Activated T-cell treated with anti-CD3 and anti-CD28 coated beads, Interleukin-2, amount 50 U/mL, for 4 hours (primary cell): ENCODE measurements around the gene CARD16. TPM values are rescaled to one million over a fixed set of nuclear protein-coding genes. Genes with fewer than 3 reads are reported as not detected.

Experiments used
- ATAC-seq, 2 donors: fragments of 200-7000 bp; cut with Tn5 transposase; one replicate each; pipeline ENCODE4 v1.10.0; 2021
- DNase-seq: peaks from one replicate; pipeline ENCODE4 v3.0.0-alpha.2; 2020
- H3K27me3 Mint-ChIP-seq: one replicate; pipeline ENCODE4 v1.8.0; 2021; ENCODE audit warnings: low read depth, mixed read lengths
- H3K36me3 Mint-ChIP-seq: one replicate; pipeline ENCODE4 v1.8.0; 2022; ENCODE audit warnings: mixed read lengths; ENCODE audit not compliant: insufficient read depth
- H3K4me1 Mint-ChIP-seq: one replicate; pipeline ENCODE4 v1.8.0; 2021; ENCODE audit warnings: low read depth, mixed read lengths
- H3K4me3 Mint-ChIP-seq: one replicate; pipeline ENCODE4 v1.8.0; 2021; ENCODE audit warnings: mild to moderate bottlenecking, moderate library complexity, mixed read lengths
- H3K9me3 Mint-ChIP-seq: one replicate; pipeline ENCODE4 v1.8.0; 2021; ENCODE audit warnings: mixed read lengths
- total RNA-seq, 3 donors: library from RNA; stranded (reverse); gene quantifications; one replicate each; pipeline ENCODE4 v1.2.1, GENCODE V29; 2021

CARD16 gene
- total RNA-seq, 3 donors from 2014 or later: 2.7 to 4.7 (median 4.3) TPM

GRCh38 chr11:105033781-105034180, 11.4 kb downstream of the CARD16 start:
- H3K36me3 Mint-ChIP-seq: peaks cover 37% of the 10 kb centered on the region
- H3K9me3 Mint-ChIP-seq: peaks cover 7% of the 10 kb centered on the region
- peaks cover 73% of the 10 kb centered on the region for H3K4me1 Mint-ChIP-seq
- peak overlapping the region; percentile 90 for H3K4me3 Mint-ChIP-seq
- DNase-seq (no peak), ATAC-seq (no peak)
- no peaks in the 10 kb centered on the region for H3K27me3 Mint-ChIP-seq

DNA sequence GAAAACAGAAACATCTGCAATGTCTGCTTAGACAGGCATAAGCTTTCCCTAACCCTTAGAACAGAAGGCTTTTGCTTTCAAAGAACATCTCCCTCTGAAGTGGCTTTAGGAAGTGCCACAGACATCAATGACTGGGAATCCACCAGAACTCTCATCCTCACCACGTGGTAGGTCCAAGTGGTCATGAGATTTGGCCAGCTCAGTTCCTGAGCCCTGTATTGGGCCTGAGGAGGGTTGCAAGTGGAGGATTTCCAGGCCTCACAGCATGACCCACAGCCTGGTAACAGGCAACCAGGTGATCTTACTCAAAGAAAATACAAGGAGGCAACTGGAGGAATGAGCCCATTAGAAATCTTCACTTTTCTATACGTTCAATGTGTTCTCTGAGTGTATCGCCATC, 11.8 kb downstream of the CARD16 start:
- peaks cover 5% of the 10 kb centered on the region for H3K9me3 Mint-ChIP-seq
- DNase-seq: no peak
- peaks cover 75% of the 10 kb centered on the region for H3K4me1 Mint-ChIP-seq
- no peaks in the 10 kb centered on the region for H3K27me3 Mint-ChIP-seq
- ATAC-seq: peak; percentile 23 to 38
- H3K4me3 Mint-ChIP-seq: peak overlapping the region; percentile 90
- H3K36me3 Mint-ChIP-seq: peaks cover 37% of the 10 kb centered on the region

DNA sequence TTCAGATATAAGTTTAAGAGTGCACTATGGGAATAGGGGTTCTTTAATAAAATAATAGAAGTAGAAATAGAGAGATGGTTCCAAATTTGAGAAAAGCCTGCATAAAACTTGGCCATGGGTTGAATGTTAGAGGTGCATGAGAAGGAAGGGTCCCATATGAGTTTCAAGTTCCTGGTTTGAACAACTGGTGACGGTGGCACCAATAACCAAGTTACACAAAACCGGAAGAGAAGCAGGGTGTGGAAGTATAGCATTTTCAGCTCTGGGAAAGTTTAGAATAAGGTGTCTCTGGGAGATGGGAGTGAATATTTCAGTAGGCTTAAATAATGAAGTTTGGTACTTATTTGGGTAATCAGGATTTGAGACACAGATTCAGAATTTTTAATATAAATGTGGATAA, 12.6 kb downstream of the CARD16 start:
- ATAC-seq (no peak), DNase-seq (no peak)
- peaks cover 76% of the 10 kb centered on the region for H3K4me1 Mint-ChIP-seq
- H3K4me3 Mint-ChIP-seq: peak overlapping the region; percentile 90
- H3K36me3 Mint-ChIP-seq: peaks cover 35% of the 10 kb centered on the region
- no peaks in the 10 kb centered on the region for H3K27me3 Mint-ChIP-seq
- no peaks in the 10 kb centered on the region for H3K9me3 Mint-ChIP-seq

DNA sequence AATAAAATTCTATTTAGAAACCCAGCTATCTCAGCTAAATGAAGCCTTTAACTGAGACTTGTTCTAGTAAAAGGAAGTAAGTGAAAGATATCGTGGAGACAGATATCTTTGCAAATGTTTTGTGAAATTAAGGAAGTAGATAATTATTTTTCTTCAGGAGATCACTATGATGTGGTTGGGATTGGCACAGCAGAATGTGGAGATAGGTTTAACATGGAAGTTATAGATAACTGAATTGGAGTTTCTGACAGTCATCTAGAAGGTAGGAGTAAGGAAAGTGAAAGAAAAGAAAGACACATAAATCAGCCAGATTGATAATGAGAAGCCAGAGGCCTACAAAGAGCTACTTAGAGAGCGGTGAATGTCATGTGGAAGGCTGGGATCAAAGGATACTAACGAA, 17.5 kb downstream of the CARD16 start:
- peaks cover 50% of the 10 kb centered on the region for H3K36me3 Mint-ChIP-seq
- peak in 1 of 2 donors; percentile 41 for ATAC-seq
- no peaks in the 10 kb centered on the region for H3K9me3 Mint-ChIP-seq
- no peaks in the 10 kb centered on the region for H3K27me3 Mint-ChIP-seq
- H3K4me3 Mint-ChIP-seq: peak overlapping the region; percentile 34
- peaks cover 48% of the 10 kb centered on the region for H3K4me1 Mint-ChIP-seq
- no peak for DNase-seq

DNA sequence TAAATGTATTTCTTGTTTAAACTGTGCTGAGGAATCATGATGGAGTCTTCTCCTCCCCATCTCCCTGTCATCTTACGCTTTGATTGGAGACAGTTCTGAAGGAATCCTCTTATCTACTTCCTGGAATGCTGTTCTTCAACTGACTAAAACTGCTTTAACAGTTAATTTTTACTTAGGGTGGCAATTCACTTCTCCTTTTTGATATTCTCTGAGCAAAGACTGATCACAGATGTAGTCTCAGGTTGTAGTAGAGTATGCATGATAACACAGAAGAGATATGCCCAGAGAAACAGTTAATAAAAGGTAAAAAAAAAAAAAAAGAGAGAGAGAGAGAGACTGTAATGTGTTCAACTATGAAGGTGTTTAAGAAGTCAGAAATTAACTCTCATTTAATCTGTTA, 20.7 kb downstream of the CARD16 start:
- H3K27me3 Mint-ChIP-seq: no peaks in the 10 kb centered on the region
- DNase-seq (no peak), ATAC-seq (no peak)
- no peaks in the 10 kb centered on the region for H3K9me3 Mint-ChIP-seq
- no peak overlapping the region for H3K4me3 Mint-ChIP-seq
- H3K4me1 Mint-ChIP-seq: peaks cover 30% of the 10 kb centered on the region
- peaks cover 30% of the 10 kb centered on the region for H3K36me3 Mint-ChIP-seq

GRCh38 chr11:105023003-105023402, 22.1 kb downstream of the CARD16 start, which contains the start of gene CASP5:
CASP5 (minus strand) TSS chr11:105023168; CDS start chr11:105023136, 32 bp downstream.
- Mint-ChIP-seq H3K36me3 (peaks cover 20% of the 10 kb centered on the region), H3K4me1 (peaks cover 19% of the 10 kb centered on the region), H3K27me3 (no peaks in the 10 kb centered on the region), H3K9me3 (no peaks in the 10 kb centered on the region), H3K4me3 (no peak within 1 kb of the TSS)
- DNase-seq: no peak
- ATAC-seq: no peak

- H3K36me3 Mint-ChIP-seq: peaks cover 15% of the 10 kb centered on the region
- H3K9me3 Mint-ChIP-seq: no peaks in the 10 kb centered on the region
- no peaks in the 10 kb centered on the region for H3K27me3 Mint-ChIP-seq
- no peak for ATAC-seq
- H3K4me1 Mint-ChIP-seq: peaks cover 14% of the 10 kb centered on the region
- DNase-seq: no peak
- H3K4me3 Mint-ChIP-seq: no peak overlapping the region
These were observed 22.6 kb downstream of the CARD16 start for GRCh38 chr11:105022527-105022926.

- Mint-ChIP-seq H3K36me3 (no peaks in the 10 kb centered on the region), H3K27me3 (no peaks in the 10 kb centered on the region), H3K9me3 (no peaks in the 10 kb centered on the region), H3K4me3 (no peak overlapping the region), H3K4me1 (no peaks in the 10 kb centered on the region)
- no peak for ATAC-seq
- no peak for DNase-seq
These were observed 37.7 kb downstream of the CARD16 start for GRCh38 chr11:105007463-105007862.

- no peak for DNase-seq
- Mint-ChIP-seq H3K4me1 (peaks cover 5% of the 10 kb centered on the region), H3K9me3 (no peaks in the 10 kb centered on the region)
These were observed 39.7 kb downstream of the CARD16 start for GRCh38 chr11:105005451-105005845.

GRCh38 chr11:105004021-105004420, 41.1 kb downstream of the CARD16 start:
- no peak for DNase-seq
- Mint-ChIP-seq H3K36me3 (no peaks in the 10 kb centered on the region), H3K27me3 (no peaks in the 10 kb centered on the region), H3K4me3 (no peak overlapping the region), H3K4me1 (peaks cover 9% of the 10 kb centered on the region), H3K9me3 (no peaks in the 10 kb centered on the region)
- ATAC-seq: no peak

More at GRCh38 chr11:105005451-105005845, 39.7 kb downstream of the CARD16 start:
- H3K4me3 Mint-ChIP-seq: no peak overlapping the region
- ATAC-seq: no peak
- H3K27me3 Mint-ChIP-seq: no peaks in the 10 kb centered on the region
- no peaks in the 10 kb centered on the region for H3K36me3 Mint-ChIP-seq

GRCh38 chr11:105003151-105003550, 42.0 kb downstream of the CARD16 start:
- ATAC-seq: no peak
- DNase-seq: no peak
- no peaks in the 10 kb centered on the region for H3K27me3 Mint-ChIP-seq
- H3K4me1 Mint-ChIP-seq: peaks cover 9% of the 10 kb centered on the region
- H3K9me3 Mint-ChIP-seq: no peaks in the 10 kb centered on the region
- H3K4me3 Mint-ChIP-seq: no peak overlapping the region
- no peaks in the 10 kb centered on the region for H3K36me3 Mint-ChIP-seq

DNA sequence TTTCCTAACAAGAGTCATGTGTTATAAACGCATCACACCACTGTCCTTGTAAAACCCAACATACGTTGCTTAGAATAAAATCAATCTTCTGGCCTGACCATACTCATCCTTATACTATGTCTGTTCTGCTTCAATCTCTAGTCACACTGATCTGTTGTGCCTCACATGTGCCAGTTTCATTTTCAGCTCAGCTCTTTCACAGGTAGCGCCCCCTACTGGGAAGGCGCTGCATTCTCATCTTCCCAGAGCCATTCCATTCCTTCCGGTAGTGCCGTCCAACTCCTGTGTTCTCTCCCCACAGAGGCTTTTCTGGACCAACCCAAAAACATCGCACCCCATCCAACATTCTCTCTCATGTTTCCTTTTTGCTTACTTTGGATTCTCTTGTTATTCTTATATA, 44.3 kb downstream of the CARD16 start:
- no peaks in the 10 kb centered on the region for H3K36me3 Mint-ChIP-seq
- peaks cover 9% of the 10 kb centered on the region for H3K4me1 Mint-ChIP-seq
- H3K4me3 Mint-ChIP-seq: no peak overlapping the region
- peak; percentile 60 to 81 for ATAC-seq
- no peaks in the 10 kb centered on the region for H3K9me3 Mint-ChIP-seq
- H3K27me3 Mint-ChIP-seq: no peaks in the 10 kb centered on the region
- peak; percentile 45 for DNase-seq

DNA sequence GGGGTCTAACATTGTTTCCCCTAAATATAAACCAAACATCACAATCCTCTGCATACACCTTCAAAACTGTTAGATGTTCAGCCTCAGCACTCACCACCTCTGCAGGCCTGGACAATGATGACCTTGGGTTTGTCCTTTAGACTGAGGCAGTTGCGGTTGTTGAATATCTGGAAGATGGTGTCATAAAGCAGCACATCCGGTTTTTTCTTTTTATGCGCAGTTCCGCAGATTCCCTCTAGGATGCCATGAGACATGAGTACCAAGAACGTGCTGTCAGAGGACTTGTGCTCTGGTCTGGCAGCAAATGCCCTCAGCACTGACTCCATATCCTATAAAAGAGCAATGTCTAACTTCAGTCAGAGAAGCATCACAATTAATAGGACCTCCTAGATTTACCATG, 45.0 kb downstream of the CARD16 start:
- no peak for ATAC-seq
- DNase-seq: no peak
- H3K4me1 Mint-ChIP-seq: peaks cover 9% of the 10 kb centered on the region

GRCh38 chr11:104999721-105000120, 45.4 kb downstream of the CARD16 start:
- H3K4me1 Mint-ChIP-seq: peaks cover 13% of the 10 kb centered on the region
- ATAC-seq (no peak), DNase-seq (no peak)
- H3K4me3 Mint-ChIP-seq: no peak overlapping the region
- H3K27me3 Mint-ChIP-seq: no peaks in the 10 kb centered on the region
- H3K9me3 Mint-ChIP-seq: no peaks in the 10 kb centered on the region
- H3K36me3 Mint-ChIP-seq: no peaks in the 10 kb centered on the region

More for the DNA sequence above, 45.0 kb downstream of the CARD16 start:
- Mint-ChIP-seq H3K9me3 (no peaks in the 10 kb centered on the region), H3K4me3 (no peak overlapping the region), H3K36me3 (no peaks in the 10 kb centered on the region), H3K27me3 (no peaks in the 10 kb centered on the region)

DNA sequence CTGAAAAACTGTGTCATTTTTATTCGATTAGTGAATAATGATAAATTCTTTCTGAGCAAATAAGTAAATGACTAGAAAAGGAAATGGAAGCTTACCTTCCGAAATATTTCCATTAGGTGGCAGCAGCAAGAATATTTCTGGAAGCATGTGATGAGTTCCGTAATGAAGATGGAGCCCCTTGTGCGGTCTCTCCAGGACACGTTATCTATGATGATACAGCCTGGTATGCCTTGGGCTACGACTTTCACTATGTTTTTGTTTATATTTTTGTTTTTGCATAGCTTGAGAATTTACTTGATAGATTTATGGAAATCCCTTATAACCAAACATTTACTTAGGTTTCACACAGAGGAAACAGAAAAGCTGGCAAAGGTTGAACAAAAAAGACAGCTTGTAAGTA, 47.8 kb downstream of the CARD16 start:
- no peaks in the 10 kb centered on the region for H3K36me3 Mint-ChIP-seq
- H3K4me3 Mint-ChIP-seq: no peak overlapping the region
- H3K4me1 Mint-ChIP-seq: peaks cover 18% of the 10 kb centered on the region
- no peak for DNase-seq
- no peaks in the 10 kb centered on the region for H3K9me3 Mint-ChIP-seq
- H3K27me3 Mint-ChIP-seq: no peaks in the 10 kb centered on the region
- no peak for ATAC-seq

GRCh38 chr11:104995001-104995408, 50.1 kb downstream of the CARD16 start:
- H3K36me3 Mint-ChIP-seq: no peaks in the 10 kb centered on the region
- no peaks in the 10 kb centered on the region for H3K9me3 Mint-ChIP-seq
- DNase-seq (no peak), ATAC-seq (no peak)
- H3K4me3 Mint-ChIP-seq: no peak overlapping the region
- peaks cover 13% of the 10 kb centered on the region for H3K4me1 Mint-ChIP-seq
- H3K27me3 Mint-ChIP-seq: no peaks in the 10 kb centered on the region
